Activated naive CD8-positive, alpha-beta T cell (primary cell): ENCODE data around the gene NPAS1.

Source experiments
- H3K27ac Mint-ChIP-seq: one replicate; pipeline ENCODE4 v1.8.0; 2021; ENCODE audit warnings: mixed read lengths
- H3K27me3 Mint-ChIP-seq: one replicate; pipeline ENCODE4 v1.8.0; 2021; ENCODE audit warnings: mixed read lengths
- H3K36me3 Mint-ChIP-seq: one replicate; pipeline ENCODE4 v1.8.0; 2021; ENCODE audit warnings: mixed read lengths
- H3K4me1 Mint-ChIP-seq: one replicate; pipeline ENCODE4 v1.8.0; 2021; ENCODE audit warnings: low read depth, mixed read lengths
- H3K4me3 Mint-ChIP-seq: one replicate; pipeline ENCODE4 v1.8.0; 2021; ENCODE audit warnings: mild to moderate bottlenecking, mixed read lengths
- H3K9me3 Mint-ChIP-seq: one replicate; pipeline ENCODE4 v1.8.0; 2021; ENCODE audit warnings: low read depth, mixed read lengths

NPAS1 gene, protein sequence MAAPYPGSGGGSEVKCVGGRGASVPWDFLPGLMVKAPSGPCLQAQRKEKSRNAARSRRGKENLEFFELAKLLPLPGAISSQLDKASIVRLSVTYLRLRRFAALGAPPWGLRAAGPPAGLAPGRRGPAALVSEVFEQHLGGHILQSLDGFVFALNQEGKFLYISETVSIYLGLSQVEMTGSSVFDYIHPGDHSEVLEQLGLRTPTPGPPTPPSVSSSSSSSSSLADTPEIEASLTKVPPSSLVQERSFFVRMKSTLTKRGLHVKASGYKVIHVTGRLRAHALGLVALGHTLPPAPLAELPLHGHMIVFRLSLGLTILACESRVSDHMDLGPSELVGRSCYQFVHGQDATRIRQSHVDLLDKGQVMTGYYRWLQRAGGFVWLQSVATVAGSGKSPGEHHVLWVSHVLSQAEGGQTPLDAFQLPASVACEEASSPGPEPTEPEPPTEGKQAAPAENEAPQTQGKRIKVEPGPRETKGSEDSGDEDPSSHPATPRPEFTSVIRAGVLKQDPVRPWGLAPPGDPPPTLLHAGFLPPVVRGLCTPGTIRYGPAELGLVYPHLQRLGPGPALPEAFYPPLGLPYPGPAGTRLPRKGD

DNA sequence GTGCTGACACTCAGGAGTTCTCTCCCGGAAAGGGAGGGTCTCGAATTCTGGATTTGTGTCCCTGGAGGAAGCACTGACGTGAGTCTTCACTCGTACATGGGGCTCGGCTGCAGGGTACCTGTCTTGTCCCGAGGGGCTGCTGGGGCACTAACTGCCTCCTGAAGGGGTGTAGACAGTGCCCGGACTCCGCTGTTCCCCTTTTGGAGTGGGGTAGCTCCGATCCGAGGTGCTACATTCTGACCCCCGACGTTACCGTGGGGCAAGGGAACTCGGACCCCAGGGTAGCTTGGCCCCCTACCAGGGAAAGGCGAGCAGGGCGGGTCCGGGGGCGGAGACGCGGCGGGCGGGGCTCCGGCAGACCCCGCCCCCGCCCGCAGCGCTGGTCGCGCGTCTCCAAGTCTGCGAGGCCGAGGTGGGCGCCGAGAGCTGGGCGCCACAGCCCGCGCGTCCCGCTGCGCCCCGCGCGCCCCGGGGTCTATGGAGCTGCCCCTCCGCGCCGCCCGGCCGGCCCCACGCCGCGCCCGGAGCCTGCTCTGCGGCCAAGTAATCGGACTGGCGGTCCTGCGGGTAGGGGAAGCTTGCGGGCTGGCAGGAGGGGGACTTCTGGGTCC lies at the start of gene NPAS1:
NPAS1 (plus strand) TSS at position 407 of the 611 bp plus-strand sequence. CDS start 1,211 bp downstream, outside the sequence.
- H3K4me1 Mint-ChIP-seq: peaks cover 15% of the 10 kb centered on the region
- H3K9me3 Mint-ChIP-seq: no peaks in the 10 kb centered on the region
- H3K27ac Mint-ChIP-seq: no peak within 1 kb of the TSS
- H3K4me3 Mint-ChIP-seq: peak within 1 kb of the TSS; percentile 49
- H3K27me3 Mint-ChIP-seq: peaks cover 16% of the 10 kb centered on the region
- no peaks in the 10 kb centered on the region for H3K36me3 Mint-ChIP-seq

GRCh38 chr19:46970815-46971214 lies 48.8 kb upstream of the NPAS1 start:
- Mint-ChIP-seq H3K27me3 (no peaks in the 10 kb centered on the region), H3K4me1 (peaks cover 21% of the 10 kb centered on the region), H3K9me3 (no peaks in the 10 kb centered on the region), H3K36me3 (peaks cover 6% of the 10 kb centered on the region), H3K4me3 (no peak overlapping the region), H3K27ac (no peak overlapping the region)

DNA sequence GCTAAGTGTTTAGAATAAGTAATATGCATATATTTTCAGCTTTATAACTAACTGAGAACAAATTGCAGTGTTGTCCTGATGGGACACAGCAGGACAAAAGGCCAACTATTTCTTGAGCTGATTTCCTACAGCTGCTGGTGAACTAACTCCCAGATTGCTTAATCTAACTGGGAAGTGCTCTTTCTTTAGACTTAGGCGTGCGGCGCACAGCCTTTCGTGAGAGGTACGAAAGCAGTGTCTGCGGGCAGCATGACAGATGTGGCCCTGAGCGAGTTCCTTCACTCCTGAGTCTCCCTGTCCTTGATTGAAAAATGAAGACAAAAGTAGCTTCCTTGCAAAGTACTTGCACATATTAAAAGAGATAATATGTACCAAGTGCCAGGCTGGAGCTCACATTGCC lies 47.3 kb upstream of the NPAS1 start:
- no peaks in the 10 kb centered on the region for H3K27me3 Mint-ChIP-seq
- peaks cover 12% of the 10 kb centered on the region for H3K4me1 Mint-ChIP-seq
- no peaks in the 10 kb centered on the region for H3K9me3 Mint-ChIP-seq
- no peak overlapping the region for H3K27ac Mint-ChIP-seq
- no peak overlapping the region for H3K4me3 Mint-ChIP-seq
- H3K36me3 Mint-ChIP-seq: peaks cover 3% of the 10 kb centered on the region

DNA sequence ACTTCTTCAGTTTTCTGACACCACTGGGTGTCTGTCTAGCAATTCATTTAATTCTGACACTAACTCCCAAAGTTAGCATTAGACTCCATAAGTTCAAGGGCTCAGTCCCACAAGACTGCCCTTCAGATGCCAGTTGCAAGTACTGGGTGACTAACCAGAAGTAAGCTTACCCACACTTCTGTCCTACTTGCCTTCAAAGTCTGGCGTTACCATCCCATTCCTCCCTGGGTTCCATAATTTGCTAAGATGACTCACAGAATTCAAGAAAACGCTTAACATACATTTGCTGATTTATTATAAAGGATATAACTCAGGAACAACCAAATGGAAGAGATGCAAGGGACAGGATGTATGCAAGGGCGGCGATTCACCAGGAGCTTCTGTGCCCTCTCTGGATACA lies 45.5 kb upstream of the NPAS1 start:
- no peak overlapping the region for H3K4me3 Mint-ChIP-seq
- H3K4me1 Mint-ChIP-seq: peaks cover 10% of the 10 kb centered on the region
- H3K27me3 Mint-ChIP-seq: no peaks in the 10 kb centered on the region
- no peaks in the 10 kb centered on the region for H3K9me3 Mint-ChIP-seq
- H3K27ac Mint-ChIP-seq: no peak overlapping the region
- H3K36me3 Mint-ChIP-seq: no peaks in the 10 kb centered on the region

- H3K27ac Mint-ChIP-seq: no peak overlapping the region
- no peaks in the 10 kb centered on the region for H3K27me3 Mint-ChIP-seq
- peaks cover 18% of the 10 kb centered on the region for H3K4me1 Mint-ChIP-seq
- H3K9me3 Mint-ChIP-seq: no peaks in the 10 kb centered on the region
- no peak overlapping the region for H3K4me3 Mint-ChIP-seq
- no peaks in the 10 kb centered on the region for H3K36me3 Mint-ChIP-seq
Observed at GRCh38 chr19:46975011-46975924, 44.4 kb upstream of the NPAS1 start.

DNA sequence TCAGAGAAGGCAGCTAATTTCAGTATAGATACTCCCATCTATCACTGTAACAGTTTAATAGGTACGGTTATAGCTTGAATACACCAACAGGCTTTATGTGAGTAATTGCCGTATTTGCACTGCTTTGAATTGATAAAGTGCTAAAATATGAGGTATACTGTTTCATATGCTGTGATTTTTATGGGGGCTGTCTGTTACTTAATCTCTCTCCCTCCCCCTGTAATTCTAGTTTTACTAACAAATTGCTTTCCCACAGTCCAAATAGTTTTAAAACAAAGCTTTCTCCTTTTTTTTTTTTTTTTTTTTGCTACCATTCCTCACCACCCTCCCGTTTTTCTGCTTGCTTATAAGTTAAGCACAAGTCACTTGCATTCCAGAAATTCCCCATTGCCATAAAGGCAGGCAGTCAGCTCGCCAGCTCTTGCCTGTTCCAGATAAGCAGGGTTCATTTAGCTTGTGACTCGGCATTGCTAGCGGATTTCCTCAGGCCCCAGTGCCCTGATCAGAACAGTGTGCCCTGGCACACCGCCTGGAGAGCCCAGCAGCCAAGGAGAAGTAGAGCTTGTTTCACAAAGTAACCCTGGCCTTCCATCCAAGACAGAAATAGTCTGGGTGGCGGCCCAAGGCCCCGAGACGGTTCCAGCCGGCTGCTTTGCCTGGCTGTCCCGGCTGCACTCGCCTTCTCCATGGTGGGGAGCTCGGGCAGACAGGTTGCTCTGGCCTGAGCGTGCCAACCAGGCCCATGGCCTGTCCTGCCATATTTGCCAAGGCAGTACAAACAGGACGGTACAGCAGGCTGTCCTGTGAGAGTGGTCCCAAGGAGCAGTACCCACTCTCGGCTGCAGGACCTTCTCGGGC lies 43.5 kb upstream of the NPAS1 start:
- peaks cover 27% of the 10 kb centered on the region for H3K4me1 Mint-ChIP-seq
- H3K36me3 Mint-ChIP-seq: no peaks in the 10 kb centered on the region
- no peak overlapping the region for H3K27ac Mint-ChIP-seq

DNA sequence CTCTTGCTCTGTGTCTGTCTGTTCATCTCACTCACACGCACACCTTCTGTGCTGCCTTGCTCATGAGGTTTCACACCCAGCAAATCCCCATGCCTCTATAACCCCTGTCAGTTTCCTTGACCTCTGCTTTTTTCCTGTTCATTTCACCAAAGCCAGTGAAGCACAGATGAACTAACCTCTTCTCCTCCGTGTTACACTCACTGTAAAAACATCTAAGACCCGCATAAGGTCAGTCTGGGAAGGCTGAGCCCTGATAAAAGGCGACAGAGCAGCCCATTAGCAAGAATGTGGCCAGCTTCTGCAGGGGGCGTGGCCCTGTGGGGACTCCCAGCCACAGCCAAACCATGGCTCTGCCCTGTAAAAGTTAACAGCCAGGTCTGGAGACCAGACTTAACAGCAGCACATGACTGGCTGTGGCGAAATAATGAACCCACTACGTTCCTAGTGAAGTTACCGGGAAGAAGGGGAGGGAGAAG lies 42.8 kb upstream of the NPAS1 start:
- H3K36me3 Mint-ChIP-seq: no peaks in the 10 kb centered on the region
- H3K27me3 Mint-ChIP-seq: no peaks in the 10 kb centered on the region
- H3K9me3 Mint-ChIP-seq: no peaks in the 10 kb centered on the region
- H3K4me3 Mint-ChIP-seq: no peak overlapping the region
- H3K4me1 Mint-ChIP-seq: peaks cover 29% of the 10 kb centered on the region
- H3K27ac Mint-ChIP-seq: no peak overlapping the region

More for the DNA sequence above, 43.5 kb upstream of the NPAS1 start:
- H3K9me3 Mint-ChIP-seq: no peaks in the 10 kb centered on the region
- H3K4me3 Mint-ChIP-seq: no peak overlapping the region
- no peaks in the 10 kb centered on the region for H3K27me3 Mint-ChIP-seq

DNA sequence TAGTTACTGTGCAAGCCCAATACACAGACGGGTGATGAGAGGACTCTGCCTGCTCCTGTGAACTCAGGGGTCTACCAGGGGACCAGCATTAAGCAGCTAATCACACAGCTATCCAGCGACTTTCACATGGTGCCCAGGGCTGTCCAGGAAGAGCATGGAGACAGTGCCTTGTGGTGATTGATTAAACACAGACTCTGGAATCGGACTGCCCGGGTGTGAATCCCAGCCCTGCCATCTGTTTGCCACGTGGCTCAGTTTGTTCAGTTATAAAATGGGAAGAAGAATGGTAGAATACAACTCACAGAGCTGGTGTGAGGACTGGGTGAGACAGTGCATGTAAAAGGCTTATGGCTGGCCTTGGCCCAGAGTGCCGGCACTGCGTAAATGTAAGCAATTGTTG lies 42.1 kb upstream of the NPAS1 start:
- Mint-ChIP-seq H3K4me1 (peaks cover 29% of the 10 kb centered on the region), H3K4me3 (no peak overlapping the region), H3K27me3 (no peaks in the 10 kb centered on the region), H3K9me3 (no peaks in the 10 kb centered on the region), H3K27ac (no peak overlapping the region), H3K36me3 (no peaks in the 10 kb centered on the region)

DNA sequence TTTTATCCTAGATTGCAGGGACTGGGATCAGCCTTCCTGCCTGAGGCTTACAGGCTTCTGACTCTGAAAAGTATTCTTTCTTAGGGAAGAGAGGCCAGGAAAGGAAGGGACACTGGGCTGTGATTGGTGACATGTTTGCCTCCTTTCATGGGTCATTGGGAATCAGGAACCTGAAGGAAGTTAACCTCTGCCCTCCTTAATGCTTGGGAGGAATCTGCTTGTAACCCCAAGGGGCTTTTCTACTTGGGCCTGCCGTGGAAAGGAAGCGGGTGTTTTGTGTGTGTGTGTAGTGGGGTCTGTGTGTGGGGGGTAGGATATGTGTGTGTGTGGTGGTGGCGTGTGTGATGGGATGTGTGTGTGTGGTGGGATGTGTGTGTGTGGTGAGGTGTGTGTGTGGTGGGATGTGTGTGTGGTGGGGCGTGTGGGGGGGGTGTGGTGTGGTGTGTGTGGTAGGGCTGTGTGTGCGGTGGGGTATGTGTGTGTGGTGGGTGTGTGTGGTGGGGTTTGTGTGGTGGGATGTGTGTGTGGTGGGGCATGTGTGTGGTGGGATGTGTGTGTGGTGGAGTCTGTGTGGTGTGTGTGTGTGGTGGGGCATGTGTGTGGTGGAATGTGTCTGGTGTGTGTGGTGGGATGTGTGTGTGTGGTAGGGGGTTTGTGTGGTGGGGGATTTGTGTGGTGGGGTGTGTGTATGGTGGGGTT lies 41.3 kb upstream of the NPAS1 start:
- no peaks in the 10 kb centered on the region for H3K36me3 Mint-ChIP-seq
- H3K27ac Mint-ChIP-seq: no peak overlapping the region
- peaks cover 29% of the 10 kb centered on the region for H3K4me1 Mint-ChIP-seq
- H3K9me3 Mint-ChIP-seq: no peaks in the 10 kb centered on the region
- H3K4me3 Mint-ChIP-seq: no peak overlapping the region
- no peaks in the 10 kb centered on the region for H3K27me3 Mint-ChIP-seq

GRCh38 chr19:46979126-46980105 lies 40.2 kb upstream of the NPAS1 start:
- Mint-ChIP-seq H3K27me3 (no peaks in the 10 kb centered on the region), H3K36me3 (no peaks in the 10 kb centered on the region), H3K4me1 (peaks cover 29% of the 10 kb centered on the region), H3K9me3 (no peaks in the 10 kb centered on the region), H3K4me3 (no peak overlapping the region), H3K27ac (no peak overlapping the region)

GRCh38 chr19:46980761-46981160 lies 38.9 kb upstream of the NPAS1 start:
- Mint-ChIP-seq H3K4me1 (peaks cover 29% of the 10 kb centered on the region), H3K9me3 (no peaks in the 10 kb centered on the region), H3K27ac (peak overlapping the region; percentile 50), H3K4me3 (no peak overlapping the region), H3K36me3 (no peaks in the 10 kb centered on the region), H3K27me3 (no peaks in the 10 kb centered on the region)

GRCh38 chr19:46981286-46981945 lies 38.2 kb upstream of the NPAS1 start:
- no peaks in the 10 kb centered on the region for H3K27me3 Mint-ChIP-seq
- peaks cover 29% of the 10 kb centered on the region for H3K4me1 Mint-ChIP-seq
- H3K36me3 Mint-ChIP-seq: no peaks in the 10 kb centered on the region
- H3K9me3 Mint-ChIP-seq: no peaks in the 10 kb centered on the region
- no peak overlapping the region for H3K4me3 Mint-ChIP-seq
- H3K27ac Mint-ChIP-seq: no peak overlapping the region
